ENCODE measurements around the gene DUSP22. TPM values are rescaled to one million over a fixed set of nuclear protein-coding genes. Genes with fewer than 3 reads are reported as not detected.

The DUSP22 gene
- total RNA-seq, 1 donor from 2014 or later: 61.2 TPM

DNA sequence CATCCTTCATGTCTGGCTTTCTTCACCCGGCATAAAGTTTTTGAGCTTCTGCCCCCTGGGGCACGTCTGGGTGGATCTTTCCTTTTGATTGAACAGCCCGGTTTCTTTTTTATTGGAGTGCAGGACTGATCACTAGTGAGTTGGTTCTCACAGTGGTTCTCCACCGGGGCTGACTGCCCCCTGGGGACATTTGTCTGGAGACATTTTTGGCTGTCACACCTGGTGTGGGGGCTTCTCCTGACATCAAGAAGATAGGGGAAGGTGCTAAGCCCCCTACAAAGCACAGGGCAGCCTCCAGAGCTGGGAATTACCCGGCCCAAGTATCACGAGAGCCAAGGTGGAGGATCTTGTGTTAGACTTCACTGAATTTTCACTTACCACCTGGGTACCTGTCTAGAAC lies 73.5 kb downstream of the DUSP22 start:
- Histone ChIP-seq H3K27me3 (peaks cover 30% of the 10 kb centered on the region), H3K36me3 (no peaks in the 10 kb centered on the region), H3K9me3 (no peaks in the 10 kb centered on the region), H3K4me3 (no peak overlapping the region), H3K4me1 (no peaks in the 10 kb centered on the region), H3K27ac (no peak overlapping the region)
- intact Hi-C loops (cut with DNase I): no loop called here
- no peak for ATAC-seq
- no peak for DNase-seq
- TF ChIP-seq, protein P1, sequence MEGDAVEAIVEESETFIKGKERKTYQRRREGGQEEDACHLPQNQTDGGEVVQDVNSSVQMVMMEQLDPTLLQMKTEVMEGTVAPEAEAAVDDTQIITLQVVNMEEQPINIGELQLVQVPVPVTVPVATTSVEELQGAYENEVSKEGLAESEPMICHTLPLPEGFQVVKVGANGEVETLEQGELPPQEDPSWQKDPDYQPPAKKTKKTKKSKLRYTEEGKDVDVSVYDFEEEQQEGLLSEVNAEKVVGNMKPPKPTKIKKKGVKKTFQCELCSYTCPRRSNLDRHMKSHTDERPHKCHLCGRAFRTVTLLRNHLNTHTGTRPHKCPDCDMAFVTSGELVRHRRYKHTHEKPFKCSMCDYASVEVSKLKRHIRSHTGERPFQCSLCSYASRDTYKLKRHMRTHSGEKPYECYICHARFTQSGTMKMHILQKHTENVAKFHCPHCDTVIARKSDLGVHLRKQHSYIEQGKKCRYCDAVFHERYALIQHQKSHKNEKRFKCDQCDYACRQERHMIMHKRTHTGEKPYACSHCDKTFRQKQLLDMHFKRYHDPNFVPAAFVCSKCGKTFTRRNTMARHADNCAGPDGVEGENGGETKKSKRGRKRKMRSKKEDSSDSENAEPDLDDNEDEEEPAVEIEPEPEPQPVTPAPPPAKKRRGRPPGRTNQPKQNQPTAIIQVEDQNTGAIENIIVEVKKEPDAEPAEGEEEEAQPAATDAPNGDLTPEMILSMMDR (IDR thresholded peaks at IDR 0.05): no peak

DNA sequence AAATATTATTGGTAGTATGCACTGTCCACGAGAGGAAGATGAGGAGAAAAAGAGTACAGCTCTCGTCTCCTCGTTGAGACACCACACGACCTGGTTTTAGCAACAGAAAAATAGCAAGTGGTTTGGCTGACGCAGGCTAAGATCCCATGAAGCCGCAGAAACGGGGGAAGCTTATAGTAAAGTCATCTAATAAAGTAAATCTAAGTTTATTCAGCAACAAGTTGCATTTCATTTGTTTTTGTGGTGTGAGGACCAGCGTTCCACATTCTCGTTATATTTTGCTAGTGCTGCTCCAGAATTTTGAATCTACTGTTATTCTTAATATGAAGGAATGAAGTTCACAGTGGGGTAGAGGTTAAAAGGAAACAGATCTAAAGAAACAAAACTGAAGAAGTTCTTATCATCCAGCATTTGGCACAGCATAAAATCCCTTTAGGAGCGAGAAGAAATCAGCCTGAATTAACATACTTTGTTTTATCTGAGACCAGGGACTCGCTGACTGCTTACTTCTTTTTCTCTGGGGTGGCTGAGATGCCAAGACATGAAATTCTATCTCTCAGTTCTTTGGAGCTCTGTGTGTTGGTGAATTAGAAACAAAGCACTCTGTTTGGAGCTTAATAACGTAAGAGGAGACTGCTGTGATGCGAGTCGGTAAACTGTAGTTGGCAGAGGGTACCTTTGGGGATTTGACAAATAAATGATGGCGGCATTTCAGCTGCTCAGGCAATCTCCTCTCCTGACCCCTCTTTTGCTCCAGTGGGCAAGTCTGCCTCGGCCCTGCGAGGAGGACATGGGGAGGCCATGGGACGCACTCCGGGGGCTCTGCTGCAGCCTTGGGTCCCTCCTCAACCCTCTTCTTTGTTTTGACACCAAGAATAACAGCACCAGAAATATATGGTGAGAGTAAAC lies 74.4 kb downstream of the DUSP22 start:
- Histone ChIP-seq H3K4me1 (no peaks in the 10 kb centered on the region), H3K9me3 (no peaks in the 10 kb centered on the region), H3K27me3 (peaks cover 30% of the 10 kb centered on the region), H3K27ac (no peak overlapping the region), H3K36me3 (no peaks in the 10 kb centered on the region), H3K4me3 (no peak overlapping the region)
- TF ChIP-seq, protein P1 (IDR thresholded peaks at IDR 0.05): no peak
- intact Hi-C loops (cut with DNase I): no loop called here
- no peak for DNase-seq
- ATAC-seq: no peak

DNA sequence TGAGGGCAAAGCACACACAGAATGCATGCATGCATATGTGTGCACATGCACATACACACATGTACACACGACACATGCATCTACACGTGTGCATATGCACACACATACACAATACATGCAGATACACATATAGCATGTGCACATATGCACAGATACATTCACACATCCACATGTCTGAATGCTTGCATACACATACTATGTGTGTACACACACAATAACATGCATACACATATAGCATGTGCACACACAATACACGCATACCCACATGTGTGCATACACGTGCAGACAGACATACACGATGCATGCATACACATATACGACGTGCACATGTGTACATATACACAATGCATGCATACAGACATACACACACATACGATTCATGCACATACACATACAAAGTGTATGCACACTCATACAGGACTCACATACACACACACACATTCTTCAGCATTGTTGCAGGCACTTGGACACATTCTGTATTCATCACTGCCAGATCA lies 75.1 kb downstream of the DUSP22 start:
- TF ChIP-seq, protein P1 (IDR thresholded peaks at IDR 0.05): no peak
- H3K27me3 ChIP-seq: peaks cover 32% of the 10 kb centered on the region
- no peaks in the 10 kb centered on the region for H3K9me3 ChIP-seq
- no peak overlapping the region for H3K27ac ChIP-seq
- intact Hi-C loops (cut with DNase I): no loop called here
- no peaks in the 10 kb centered on the region for H3K36me3 ChIP-seq
- DNase-seq: no peak
- no peak overlapping the region for H3K4me3 ChIP-seq
- H3K4me1 ChIP-seq: no peaks in the 10 kb centered on the region
- peak; percentile 33 for ATAC-seq

DNA sequence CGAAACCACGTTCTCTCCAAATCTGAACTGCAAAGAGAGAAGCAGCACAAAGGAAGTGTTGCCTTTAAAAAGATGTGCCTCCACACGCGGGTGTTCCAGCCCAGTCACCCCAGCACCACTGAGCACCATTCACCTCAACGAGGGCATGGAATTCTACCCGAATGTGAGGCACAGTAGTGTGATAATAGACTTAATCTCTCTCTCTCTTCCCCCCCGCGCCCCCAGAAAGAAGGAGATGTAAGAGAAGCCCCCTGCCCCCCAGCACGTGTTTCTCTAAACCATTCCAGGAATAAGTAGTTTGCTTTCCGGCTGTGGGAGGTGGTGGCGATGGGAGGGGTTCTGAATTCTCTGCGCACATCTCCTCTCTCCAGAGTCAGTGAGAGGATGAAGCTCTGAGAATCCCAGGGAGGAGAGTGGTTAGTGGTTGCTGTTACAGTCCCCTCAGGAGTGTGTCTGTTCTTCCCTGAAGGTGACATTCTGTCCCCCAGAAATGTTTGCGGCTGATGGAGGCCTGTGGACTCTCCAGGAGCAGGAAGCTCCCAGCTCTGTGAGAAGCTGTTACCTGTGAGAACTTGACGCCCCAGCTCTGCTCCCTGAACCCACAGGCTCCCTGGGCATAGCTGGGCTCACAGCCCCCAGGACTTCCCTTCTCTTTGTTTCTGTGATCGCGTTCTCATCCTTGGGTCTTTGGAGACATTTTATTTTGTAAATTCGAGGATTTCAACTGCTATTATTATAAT lies 75.8 kb downstream of the DUSP22 start:
- peaks cover 39% of the 10 kb centered on the region for H3K27me3 ChIP-seq
- TF ChIP-seq, protein P1 (IDR thresholded peaks at IDR 0.05): no peak
- H3K4me1 ChIP-seq: no peaks in the 10 kb centered on the region
- H3K9me3 ChIP-seq: no peaks in the 10 kb centered on the region
- no peak overlapping the region for H3K27ac ChIP-seq
- ATAC-seq: no peak
- no peak for DNase-seq
- no peak overlapping the region for H3K4me3 ChIP-seq
- no peaks in the 10 kb centered on the region for H3K36me3 ChIP-seq
- intact Hi-C loops (cut with DNase I): no loop called here

DNA sequence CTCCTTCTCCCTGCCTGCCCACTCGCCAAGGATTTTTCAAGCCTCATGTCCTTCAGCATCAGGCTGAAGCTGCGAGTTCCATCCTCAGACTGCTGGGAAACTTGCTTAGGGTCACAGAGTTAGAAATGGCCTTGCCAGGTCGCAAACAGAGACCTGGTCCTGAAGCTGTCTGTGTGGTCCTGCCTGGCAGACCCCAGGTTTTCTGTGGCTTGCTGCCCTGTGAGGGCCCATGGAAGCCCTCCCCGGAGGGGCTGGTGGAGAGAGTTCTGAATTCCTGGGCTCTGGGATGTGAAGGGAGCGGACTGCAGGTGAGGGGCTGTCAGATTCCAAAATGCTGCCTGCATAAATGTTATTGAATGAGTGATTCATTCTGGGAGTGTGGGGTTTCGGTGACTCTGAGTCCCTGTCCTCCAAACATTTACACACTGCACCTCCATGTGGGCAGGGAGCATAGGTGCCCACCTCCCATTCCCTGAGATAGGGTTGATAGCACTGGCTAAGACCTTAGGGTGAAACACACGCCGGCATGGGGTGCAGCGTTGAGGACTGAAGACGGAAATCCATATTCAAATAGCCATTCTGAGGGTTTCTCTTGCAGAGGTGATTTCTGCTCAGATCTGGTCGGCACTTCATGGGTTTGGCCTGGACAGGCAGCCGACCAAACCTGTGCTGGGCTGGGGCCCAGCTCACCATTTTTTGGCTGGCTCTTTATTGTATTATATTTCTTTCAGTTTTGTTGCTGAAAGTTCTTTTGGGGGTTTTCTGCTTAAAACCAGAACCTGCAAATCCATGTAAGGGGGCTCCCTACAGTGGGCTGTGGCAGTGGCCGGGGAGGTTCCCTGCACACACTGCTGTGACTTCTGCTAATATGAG lies 77.5 kb downstream of the DUSP22 start:
- TF ChIP-seq, protein P1 (IDR thresholded peaks at IDR 0.05): no peak
- H3K36me3 ChIP-seq: no peaks in the 10 kb centered on the region
- H3K4me3 ChIP-seq: no peak overlapping the region
- H3K4me1 ChIP-seq: no peaks in the 10 kb centered on the region
- no peak for ATAC-seq
- no peak for DNase-seq
- H3K27ac ChIP-seq: no peak overlapping the region
- H3K9me3 ChIP-seq: no peaks in the 10 kb centered on the region
- H3K27me3 ChIP-seq: peaks cover 45% of the 10 kb centered on the region
- intact Hi-C loops (cut with DNase I): no loop called here
